ENCODE results near the gene ALDH1B1. TPM values are rescaled to one million over a fixed set of nuclear protein-coding genes. Genes with fewer than 3 reads are reported as not detected.

Gene ALDH1B1
- polyA plus RNA-seq, 1 donor (not counting 4 experiments of a cell fraction or from before 2014, with no cell fraction given), result 14.4 TPM

- DNase-seq (ENCODE audit: low read depth, low spot score) (no peak), FAIRE-seq (no peak)
- Histone ChIP-seq H4K20me1 (ENCODE audit: control insufficient read depth, extremely low read depth, insufficient read depth, low read length) (no peaks in the 10 kb centered on the region), H2AFZ (ENCODE audit: control insufficient read depth, low read length) (no peak overlapping the region), H3K4me1 (ENCODE audit: control insufficient read depth, extremely low read depth, insufficient read depth, low read length) (no peaks in the 10 kb centered on the region), H3K9ac (ENCODE audit: control insufficient read depth, extremely low read depth, insufficient read depth, low read length) (no peak overlapping the region), H3K27ac (ENCODE audit: control insufficient read depth, insufficient read depth, low read length) (no peak overlapping the region), H3K79me2 (ENCODE audit: control insufficient read depth, insufficient read depth, low read length) (no peaks in the 10 kb centered on the region), H3K9me1 (ENCODE audit: control insufficient read depth, extremely low read depth, insufficient read depth, low read length) (no peaks in the 10 kb centered on the region), H3K36me3 (ENCODE audit: control insufficient read depth in 2 of 2, extremely low read depth in 1 of 2, insufficient read depth in 2 of 2, low read length in 2 of 2) (no peaks in the 10 kb centered on the region), H3K4me3 (ENCODE audit: control insufficient read depth in 2 of 3, extremely low read depth in 1 of 3, insufficient read depth in 2 of 3, low read depth in 1 of 3, low read length in 3 of 3) (no peak overlapping the region), H3K9me3 (ENCODE audit: control insufficient read depth, low read depth, low read length) (no peaks in the 10 kb centered on the region), H3K27me3 (ENCODE audit: control insufficient read depth, extremely low read depth, insufficient read depth, low read length) (peaks cover 11% of the 10 kb centered on the region), H3K4me2 (ENCODE audit: control insufficient read depth, extremely low read depth, insufficient read depth, low read depth, low read length) (no peak overlapping the region)
- TF ChIP-seq CTCF (optimal IDR thresholded peaks at IDR 0.05 in 1 of 3, IDR thresholded peaks at IDR 0.05 in 1 of 3, conservative IDR thresholded peaks at IDR 0.05 in 1 of 3; ENCODE audit: extremely low read depth in 1 of 3, insufficient read depth in 2 of 3, low read length in 3 of 3) (no peak), EZH2 (IDR thresholded peaks at IDR 0.05; ENCODE audit: low read length) (no peak)
- dilution Hi-C loops (cut with MboI; ENCODE audit: extremely low pct_ligation_motif_present, low sequenced_read_pairs), result no loop called here
Observed at GRCh38 chr9:38363589-38363925, 28.9 kb upstream of the ALDH1B1 start.

- Histone ChIP-seq H2AFZ (ENCODE audit: control insufficient read depth, low read length) (no peak overlapping the region), H3K4me2 (ENCODE audit: control insufficient read depth, extremely low read depth, insufficient read depth, low read depth, low read length) (no peak overlapping the region), H3K27ac (ENCODE audit: control insufficient read depth, insufficient read depth, low read length) (no peak overlapping the region), H3K36me3 (ENCODE audit: control insufficient read depth in 2 of 2, extremely low read depth in 1 of 2, insufficient read depth in 2 of 2, low read length in 2 of 2) (no peaks in the 10 kb centered on the region), H3K9me3 (ENCODE audit: control insufficient read depth, low read depth, low read length) (no peaks in the 10 kb centered on the region), H4K20me1 (ENCODE audit: control insufficient read depth, extremely low read depth, insufficient read depth, low read length) (no peaks in the 10 kb centered on the region), H3K9me1 (ENCODE audit: control insufficient read depth, extremely low read depth, insufficient read depth, low read length) (no peaks in the 10 kb centered on the region), H3K9ac (ENCODE audit: control insufficient read depth, extremely low read depth, insufficient read depth, low read length) (no peak overlapping the region), H3K4me3 (ENCODE audit: control insufficient read depth in 2 of 3, extremely low read depth in 1 of 3, insufficient read depth in 2 of 3, low read depth in 1 of 3, low read length in 3 of 3) (no peak overlapping the region), H3K79me2 (ENCODE audit: control insufficient read depth, insufficient read depth, low read length) (no peaks in the 10 kb centered on the region), H3K4me1 (ENCODE audit: control insufficient read depth, extremely low read depth, insufficient read depth, low read length) (no peaks in the 10 kb centered on the region), H3K27me3 (ENCODE audit: control insufficient read depth, extremely low read depth, insufficient read depth, low read length) (peaks cover 13% of the 10 kb centered on the region)
- dilution Hi-C loops (cut with MboI; ENCODE audit: extremely low pct_ligation_motif_present, low sequenced_read_pairs), result no loop called here
- TF ChIP-seq CTCF (optimal IDR thresholded peaks at IDR 0.05 in 1 of 3, IDR thresholded peaks at IDR 0.05 in 1 of 3, conservative IDR thresholded peaks at IDR 0.05 in 1 of 3; ENCODE audit: extremely low read depth in 1 of 3, insufficient read depth in 2 of 3, low read length in 3 of 3) (no peak), EZH2 (IDR thresholded peaks at IDR 0.05; ENCODE audit: low read length) (no peak)
- DNase-seq (ENCODE audit: low read depth, low spot score), result no peak
- FAIRE-seq, result no peak
Observed at GRCh38 chr9:38367898-38368297, 24.6 kb upstream of the ALDH1B1 start.

Data from keratinocyte (primary cell).